ENCODE results near the gene CXCL1.
"Not testable (repeated sequence)": the region's sequence is repeated elsewhere in the genome, so short reads cannot be mapped to it uniquely, and the experiment has no call there.

CXCL1 gene

GRCh38 chr4:73883306-73883705 lies 14.1 kb downstream of the CXCL1 start:
- no peak for DNase-seq (ENCODE audit: low spot score)

- no peak for DNase-seq (ENCODE audit: low spot score)
Measured at GRCh38 chr4:73885574-73886267, 16.5 kb downstream of the CXCL1 start.

- DNase-seq (ENCODE audit: low spot score), result no peak
Measured at GRCh38 chr4:73891326-73891725, 22.1 kb downstream of the CXCL1 start.

GRCh38 chr4:73891739-73892405 lies 22.7 kb downstream of the CXCL1 start:
- DNase-seq (ENCODE audit: low spot score), result no peak

GRCh38 chr4:73892966-73893365 lies 23.8 kb downstream of the CXCL1 start:
- no peak for DNase-seq (ENCODE audit: low spot score)

- no peak for DNase-seq (ENCODE audit: low spot score)
Measured at GRCh38 chr4:73894001-73894400, 24.8 kb downstream of the CXCL1 start.

GRCh38 chr4:73895201-73896175 lies 26.3 kb downstream of the CXCL1 start:
- no peak for DNase-seq (ENCODE audit: low spot score)

- no peak for DNase-seq (ENCODE audit: low spot score)
Measured at GRCh38 chr4:73896416-73896815, 27.2 kb downstream of the CXCL1 start.

GRCh38 chr4:73897380-73898136 lies 28.4 kb downstream of the CXCL1 start:
- DNase-seq (ENCODE audit: low spot score), result no peak

- not testable (repeated sequence) for DNase-seq (ENCODE audit: low spot score)
Measured at GRCh38 chr4:73899338-73899737, 30.1 kb downstream of the CXCL1 start.

GRCh38 chr4:73901031-73901430 lies 31.8 kb downstream of the CXCL1 start:
- DNase-seq (ENCODE audit: low spot score), result no peak

GRCh38 chr4:73902038-73902637 lies 32.9 kb downstream of the CXCL1 start:
- no peak for DNase-seq (ENCODE audit: low spot score)

GRCh38 chr4:73902817-73903547 lies 33.8 kb downstream of the CXCL1 start:
- no peak for DNase-seq (ENCODE audit: low spot score)

GRCh38 chr4:73904491-73904890 lies 35.3 kb downstream of the CXCL1 start:
- DNase-seq (ENCODE audit: low spot score), result no peak

GRCh38 chr4:73908965-73909364 lies 39.8 kb downstream of the CXCL1 start:
- DNase-seq (ENCODE audit: low spot score), result no peak

GRCh38 chr4:73911746-73912145 lies 42.6 kb downstream of the CXCL1 start:
- DNase-seq (ENCODE audit: low spot score), result no peak

- DNase-seq (ENCODE audit: low spot score), result no peak
Measured at GRCh38 chr4:73912191-73912590, 43.0 kb downstream of the CXCL1 start.

- DNase-seq (ENCODE audit: low spot score), result no peak
Measured at GRCh38 chr4:73914071-73914470, 44.9 kb downstream of the CXCL1 start.

- no peak for DNase-seq (ENCODE audit: low spot score)
Measured at GRCh38 chr4:73916172-73916925, 47.2 kb downstream of the CXCL1 start.

GRCh38 chr4:73917081-73917501 lies 47.9 kb downstream of the CXCL1 start:
- DNase-seq (ENCODE audit: low spot score), result no peak
